KG1 (cell line): Measurements from ENCODE around the gene ADRB2.

ENCODE experiments used
- DNase-seq: peaks from one replicate; lab custom pipeline; 2025; lab: John Stamatoyannopoulos, UW

Gene ADRB2

DNA sequence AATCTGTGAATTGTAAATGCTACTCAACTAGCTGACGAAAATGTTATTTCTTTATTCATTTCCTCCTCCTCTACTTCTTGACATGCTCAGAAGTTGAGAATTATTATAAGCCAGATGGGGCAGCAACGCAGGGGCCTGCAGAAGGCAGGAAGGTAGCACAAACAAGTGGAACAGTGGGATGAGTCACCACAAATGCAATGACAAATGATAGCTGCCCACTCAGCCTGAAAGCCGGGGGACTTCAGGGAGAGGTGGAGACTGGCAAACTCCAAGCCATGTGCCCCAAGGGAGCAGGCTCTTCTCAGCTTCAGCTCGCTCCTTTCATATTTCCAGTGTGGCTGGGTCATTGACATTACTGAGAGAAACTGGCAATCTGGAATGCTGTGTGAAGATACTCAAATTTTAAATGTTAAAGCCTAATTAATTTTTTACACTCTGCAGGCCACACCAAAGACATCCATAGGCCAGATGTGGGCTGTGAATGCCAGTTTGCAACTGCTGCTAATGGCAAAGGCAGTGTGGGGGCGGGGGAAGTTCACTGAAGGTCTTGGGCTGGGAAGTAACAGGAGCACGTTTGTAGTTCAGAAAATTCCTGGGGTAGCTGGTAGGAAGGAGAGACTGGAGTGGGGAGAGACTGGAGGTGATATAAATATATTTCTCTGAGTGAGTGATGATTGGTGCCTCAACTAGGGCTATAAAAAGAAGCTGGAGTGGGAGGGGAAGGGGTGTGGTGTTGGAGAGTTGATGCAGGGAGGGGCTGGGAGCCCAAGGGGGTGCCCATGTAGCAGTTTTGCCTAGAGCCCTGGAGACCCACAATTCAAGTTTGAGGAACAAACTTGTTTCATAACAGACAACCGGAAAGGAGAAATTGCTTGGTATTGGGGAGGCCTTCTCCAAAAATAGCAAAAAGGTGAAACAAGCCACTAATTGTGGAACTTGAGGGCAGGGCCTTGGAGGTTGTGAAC is 20.8 kb upstream of the ADRB2 start:
- no peak for DNase-seq

DNA sequence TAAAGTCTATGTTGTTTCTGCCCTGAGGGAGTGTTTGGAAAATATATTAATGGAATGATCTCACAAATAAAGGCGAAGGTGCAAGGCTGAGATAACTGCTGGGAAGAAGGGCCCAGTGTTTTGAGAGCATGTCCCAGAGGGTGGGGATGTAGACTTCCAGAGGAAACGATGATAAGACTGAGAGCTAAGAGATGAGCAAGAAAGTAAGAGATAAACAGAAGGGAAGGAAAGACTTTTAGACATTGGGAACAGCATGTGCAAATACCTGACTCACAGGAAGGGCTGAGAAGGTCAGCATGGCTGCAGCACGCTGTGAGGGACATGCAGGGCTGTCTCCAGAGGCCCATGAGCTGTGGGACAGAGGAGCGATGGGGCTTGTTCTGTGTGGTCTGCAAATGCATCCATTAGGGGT is 19.9 kb upstream of the ADRB2 start:
- DNase-seq = no peak

DNA sequence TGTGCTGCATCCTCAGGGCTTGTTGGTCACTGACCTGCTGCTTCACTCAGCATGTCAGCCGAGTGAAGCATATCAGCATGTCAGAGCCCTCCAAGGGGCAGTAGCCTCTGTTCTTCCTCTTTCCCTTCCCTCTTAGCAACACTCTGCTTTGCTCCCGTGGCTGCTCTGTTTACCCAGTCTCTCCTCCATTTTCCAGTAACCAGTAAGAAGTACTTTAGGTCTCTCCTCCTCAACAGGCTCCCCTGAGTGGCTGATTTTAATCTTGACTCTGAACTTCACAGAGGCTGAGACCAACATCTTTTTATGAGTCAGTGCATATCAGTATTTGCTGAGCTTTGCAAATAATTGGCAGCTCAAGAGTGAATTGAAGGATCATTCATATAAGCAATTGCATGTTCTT is 18.6 kb upstream of the ADRB2 start:
- no peak for DNase-seq

DNA sequence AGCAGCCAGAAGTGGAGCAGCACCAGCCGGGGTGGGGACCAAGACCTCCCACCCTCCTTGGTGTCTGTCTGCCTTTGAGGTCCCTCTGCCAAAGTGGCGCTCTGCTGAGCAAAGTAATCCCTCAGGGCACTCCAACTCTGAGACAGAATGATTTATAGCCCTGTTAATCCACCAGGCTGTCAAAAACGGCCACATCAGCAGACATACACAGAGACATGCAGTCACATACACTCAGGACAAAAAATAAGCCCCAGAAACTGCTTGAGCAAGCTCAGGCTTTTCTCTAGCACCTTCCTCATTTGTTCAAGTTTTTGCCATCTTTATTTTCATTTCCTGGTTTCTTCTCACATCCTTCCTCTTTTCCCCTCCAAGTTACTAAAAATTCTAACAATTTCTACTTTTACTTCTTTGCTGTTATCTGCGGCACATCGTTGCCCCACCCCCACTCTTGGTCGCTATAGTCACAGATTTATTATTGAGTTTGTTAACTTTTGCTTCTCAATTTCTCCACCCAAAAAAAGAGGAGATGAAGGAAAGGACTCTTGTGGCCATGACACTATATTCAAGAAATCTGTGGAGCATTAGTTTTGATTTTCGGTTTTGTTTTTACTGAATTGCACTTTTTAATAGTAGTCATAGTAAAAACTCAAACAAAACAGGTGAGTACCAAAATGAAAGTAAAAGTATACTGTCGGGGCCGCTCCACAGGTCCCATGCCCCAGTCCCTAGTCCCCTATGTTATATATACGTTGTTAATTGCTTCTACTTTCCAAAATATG is 17.4 kb upstream of the ADRB2 start:
- DNase-seq = no peak

DNA sequence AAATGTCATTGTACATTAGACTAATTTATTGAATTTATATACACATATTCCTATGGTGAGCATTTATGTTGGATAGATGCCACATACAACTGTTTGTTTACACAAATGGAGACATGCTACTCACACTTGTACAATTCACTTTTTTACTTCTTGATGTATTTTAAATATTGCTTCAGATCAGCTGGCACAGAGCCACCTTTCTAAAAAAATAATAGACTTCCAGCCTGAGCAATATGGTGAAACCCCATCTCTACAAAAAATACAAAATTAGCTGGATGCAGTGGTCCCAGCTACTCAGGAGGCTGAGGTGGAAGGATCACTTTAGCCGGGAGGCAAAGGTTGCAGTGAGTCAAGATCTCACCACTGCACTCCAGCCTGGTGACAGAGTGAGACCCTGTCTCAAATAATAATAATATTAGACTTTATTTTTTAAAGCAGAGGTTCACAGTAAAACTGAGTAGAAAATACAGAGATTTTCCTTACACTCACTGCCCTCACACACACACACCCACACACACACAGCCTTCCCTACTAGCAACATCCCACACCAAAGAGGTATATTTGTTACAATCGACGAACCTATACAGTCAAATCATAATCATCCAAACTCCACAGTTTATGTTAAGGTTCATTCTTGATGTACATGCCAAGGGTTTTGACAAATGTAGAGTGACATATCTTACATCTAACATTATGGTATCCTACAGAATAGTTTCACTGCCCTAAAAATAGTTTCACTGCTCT is 16.5 kb upstream of the ADRB2 start:
- no peak for DNase-seq

DNA sequence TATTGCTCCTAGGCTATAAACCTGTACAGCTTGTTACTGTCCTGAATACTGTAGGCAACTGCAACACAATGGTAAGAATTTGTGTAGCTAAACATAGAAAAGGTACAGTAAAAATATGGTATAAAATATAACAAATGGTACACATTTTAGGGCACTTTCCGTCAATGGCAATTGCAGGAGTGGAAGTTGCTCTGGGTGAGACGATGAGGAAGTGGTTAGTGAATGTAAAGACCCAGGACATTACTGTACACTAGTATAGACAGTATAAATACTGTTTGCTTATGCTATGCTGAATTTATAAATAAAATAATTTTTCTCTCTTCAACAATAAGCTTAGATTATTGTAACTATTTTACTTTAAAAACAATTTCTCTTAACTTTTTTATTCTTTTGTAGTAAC is 15.6 kb upstream of the ADRB2 start:
- DNase-seq = no peak

DNA sequence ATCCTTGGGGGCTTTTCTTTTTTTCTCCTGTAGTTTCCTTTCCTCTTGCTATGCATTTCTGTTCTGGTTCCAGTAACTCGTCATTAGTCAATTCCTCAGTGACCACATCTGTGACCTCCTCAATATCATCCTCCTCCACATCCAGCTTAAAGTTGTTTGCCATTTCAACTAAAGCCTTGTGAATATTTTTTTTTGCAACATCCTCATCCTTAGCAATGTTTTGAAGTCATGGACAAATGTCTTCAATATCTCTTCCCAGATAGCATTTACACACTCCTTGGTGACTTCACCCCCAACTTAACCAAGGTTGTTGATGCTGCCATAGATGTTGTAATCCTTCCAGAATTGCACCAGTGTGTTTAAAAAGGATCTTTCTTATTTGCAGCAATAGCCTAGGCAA is 14.7 kb upstream of the ADRB2 start:
- DNase-seq = no peak

DNA sequence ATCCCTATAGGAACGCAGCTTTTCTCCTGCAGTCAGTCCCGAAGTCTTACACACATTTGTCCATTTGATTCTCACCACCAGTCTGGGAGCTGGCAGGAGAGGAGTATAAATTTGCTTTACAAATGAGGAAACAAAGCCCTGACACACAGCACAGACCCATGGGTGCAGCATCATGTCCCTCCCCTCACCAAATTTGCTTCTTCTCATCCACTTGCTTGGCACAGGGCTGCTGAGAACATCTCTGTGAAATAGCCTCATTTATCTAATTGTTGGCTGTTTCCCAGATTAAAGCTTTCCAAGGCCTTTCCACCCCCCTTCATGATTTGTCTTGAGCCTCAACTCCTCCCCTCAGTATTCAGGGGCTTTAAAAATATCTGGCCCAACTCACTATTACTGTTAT is 11.3 kb upstream of the ADRB2 start:
- no peak for DNase-seq

DNA sequence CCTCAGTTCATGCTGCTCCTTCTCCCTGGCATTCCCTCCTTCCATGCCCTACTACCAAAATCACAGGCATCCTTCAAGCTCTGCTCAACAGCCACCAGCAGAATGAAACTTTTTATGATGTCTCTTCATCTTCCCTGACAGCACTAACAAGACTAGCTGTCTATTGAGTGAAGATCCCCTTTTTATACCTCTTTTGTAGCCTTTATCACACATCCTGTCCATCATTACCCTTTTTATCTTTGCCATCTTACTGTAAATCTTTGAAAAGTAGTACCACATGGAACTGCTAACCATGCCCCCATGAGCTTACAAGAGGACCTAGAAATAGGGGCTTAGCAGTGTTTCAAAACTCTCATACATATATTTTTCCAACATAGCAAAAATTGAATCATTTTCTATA is 10.8 kb upstream of the ADRB2 start:
- no peak for DNase-seq

DNA sequence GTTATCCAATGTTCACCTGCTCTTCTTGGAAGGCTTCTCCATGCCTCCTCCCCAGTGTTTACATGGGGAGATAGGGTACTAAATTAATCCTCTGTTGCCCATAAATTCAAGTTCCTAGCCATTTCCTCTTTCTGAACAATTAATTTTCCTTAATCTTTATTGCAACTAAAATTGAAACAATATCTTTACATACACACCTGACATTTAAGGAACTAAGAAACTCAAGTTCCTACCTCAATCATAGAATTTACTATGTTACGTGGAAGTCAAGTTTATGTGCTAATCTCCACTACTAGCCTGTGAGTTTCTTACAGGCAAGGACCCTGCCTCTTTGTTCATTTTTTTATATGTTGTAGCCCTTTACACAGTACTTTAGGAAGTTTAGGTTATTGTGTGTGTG is 10.1 kb upstream of the ADRB2 start:
- DNase-seq = no peak

DNA sequence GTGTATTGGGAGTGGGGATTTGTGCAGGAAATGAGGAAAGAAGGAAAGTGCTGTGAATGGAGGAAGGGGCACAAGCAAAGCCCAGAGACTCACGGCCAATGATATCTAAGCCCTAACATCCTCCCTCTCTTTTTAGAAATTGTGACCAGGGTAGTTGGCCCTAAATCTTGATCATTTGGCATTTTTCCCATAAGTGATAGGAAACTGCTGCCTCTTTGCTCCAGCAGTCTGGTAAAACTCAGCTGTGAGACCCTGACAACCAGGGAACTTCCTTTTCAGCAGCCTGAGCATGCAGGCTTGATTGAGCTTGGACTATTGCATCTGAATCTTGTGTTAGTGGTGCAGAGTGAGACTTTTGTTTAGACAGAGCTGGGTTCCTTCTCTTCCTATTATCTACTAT is 9.6 kb upstream of the ADRB2 start:
- DNase-seq = no peak

DNA sequence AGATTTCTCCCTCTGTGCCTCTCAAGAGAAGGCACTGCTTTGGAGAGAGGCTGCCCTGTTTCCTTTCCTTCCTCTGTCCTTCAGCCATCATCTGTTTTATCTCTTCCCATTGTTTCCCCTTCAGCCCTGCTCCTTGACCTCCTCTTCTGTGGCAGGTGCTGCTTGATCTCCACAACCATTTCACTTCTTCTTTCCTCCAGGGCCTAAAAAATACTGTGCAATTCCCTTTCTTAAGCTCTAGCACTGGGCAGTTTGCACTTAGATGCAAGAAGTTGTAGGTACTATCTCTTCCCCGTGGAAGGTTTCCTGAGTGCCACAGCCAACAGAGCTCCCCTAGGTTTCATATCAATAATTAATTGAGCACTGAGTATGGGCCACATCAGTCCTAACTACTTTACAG is 8.8 kb upstream of the ADRB2 start:
- no peak for DNase-seq

DNA sequence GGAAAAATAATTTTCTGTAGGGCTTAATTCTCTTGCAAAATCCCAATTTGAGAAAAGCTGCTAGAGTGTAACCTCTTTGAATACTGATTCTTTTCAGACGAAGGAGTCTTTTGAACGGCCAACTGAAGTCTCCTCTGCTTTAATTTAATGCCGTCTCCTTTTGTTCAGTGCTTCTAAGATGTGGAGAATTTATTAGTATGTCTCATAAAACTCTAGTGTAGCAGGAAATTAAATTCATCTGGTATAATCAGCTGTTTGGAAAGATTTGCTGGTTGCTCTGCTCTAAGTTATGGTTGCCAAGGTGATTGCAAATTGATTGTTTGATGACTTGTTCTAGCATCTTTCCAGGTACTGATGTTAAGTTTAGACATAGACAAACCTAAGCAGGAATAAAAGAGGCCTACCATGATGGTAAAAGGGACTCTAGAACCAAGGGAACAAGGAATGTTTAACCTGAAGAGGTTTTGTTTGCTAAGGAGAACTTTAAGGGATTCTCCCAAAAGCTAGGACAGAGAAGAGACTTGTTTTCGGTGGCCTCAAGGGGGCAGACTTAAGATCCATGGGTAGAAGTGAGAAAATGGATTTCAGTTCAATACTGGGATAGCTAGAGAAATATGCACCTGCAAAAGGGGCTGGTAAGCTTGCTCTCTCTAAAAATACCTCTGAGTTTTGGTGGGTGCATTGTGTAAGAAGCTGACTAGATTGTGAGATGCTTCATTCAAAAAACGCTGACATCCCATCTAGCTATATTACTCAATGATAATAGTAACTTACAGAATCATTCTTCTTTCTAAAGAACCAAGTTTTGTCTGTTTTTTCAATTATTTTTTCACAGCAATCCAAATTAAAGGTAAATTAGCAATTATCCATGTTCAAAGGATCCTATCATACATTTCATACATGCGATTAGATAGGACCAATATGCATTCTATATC is 5.7 kb upstream of the ADRB2 start:
- no peak for DNase-seq

DNA sequence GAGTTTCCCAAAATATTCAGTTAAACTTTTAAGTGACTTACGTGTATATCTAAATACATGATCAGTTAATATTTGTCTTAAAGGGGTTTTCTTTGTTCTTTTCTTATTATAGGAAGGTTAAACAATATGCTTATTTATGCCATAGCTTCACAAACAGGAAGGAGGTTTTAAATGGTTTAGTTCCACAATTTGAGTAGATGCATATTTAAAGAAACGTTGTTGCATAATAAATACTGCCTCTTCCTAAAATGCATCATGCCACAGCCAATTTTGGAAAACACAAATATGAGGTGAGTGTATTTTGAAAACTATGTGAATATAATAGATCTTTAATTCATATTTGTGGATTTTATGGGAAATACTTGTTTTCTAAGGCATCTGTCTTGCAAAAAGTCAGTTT is 2.5 kb upstream of the ADRB2 start:
- no peak for DNase-seq

DNA sequence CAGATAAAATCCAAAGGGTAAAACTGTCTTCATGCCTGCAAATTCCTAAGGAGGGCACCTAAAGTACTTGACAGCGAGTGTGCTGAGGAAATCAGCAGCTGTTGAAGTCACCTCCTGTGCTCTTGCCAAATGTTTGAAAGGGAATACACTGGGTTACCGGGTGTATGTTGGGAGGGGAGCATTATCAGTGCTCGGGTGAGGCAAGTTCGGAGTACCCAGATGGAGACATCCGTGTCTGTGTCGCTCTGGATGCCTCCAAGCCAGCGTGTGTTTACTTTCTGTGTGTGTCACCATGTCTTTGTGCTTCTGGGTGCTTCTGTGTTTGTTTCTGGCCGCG is 727 bp upstream of the ADRB2 start:
- DNase-seq = no peak

DNA sequence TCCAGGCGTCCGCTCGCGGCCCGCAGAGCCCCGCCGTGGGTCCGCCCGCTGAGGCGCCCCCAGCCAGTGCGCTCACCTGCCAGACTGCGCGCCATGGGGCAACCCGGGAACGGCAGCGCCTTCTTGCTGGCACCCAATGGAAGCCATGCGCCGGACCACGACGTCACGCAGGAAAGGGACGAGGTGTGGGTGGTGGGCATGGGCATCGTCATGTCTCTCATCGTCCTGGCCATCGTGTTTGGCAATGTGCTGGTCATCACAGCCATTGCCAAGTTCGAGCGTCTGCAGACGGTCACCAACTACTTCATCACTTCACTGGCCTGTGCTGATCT is 294 bp downstream of the ADRB2 start:
- no peak for DNase-seq

DNA sequence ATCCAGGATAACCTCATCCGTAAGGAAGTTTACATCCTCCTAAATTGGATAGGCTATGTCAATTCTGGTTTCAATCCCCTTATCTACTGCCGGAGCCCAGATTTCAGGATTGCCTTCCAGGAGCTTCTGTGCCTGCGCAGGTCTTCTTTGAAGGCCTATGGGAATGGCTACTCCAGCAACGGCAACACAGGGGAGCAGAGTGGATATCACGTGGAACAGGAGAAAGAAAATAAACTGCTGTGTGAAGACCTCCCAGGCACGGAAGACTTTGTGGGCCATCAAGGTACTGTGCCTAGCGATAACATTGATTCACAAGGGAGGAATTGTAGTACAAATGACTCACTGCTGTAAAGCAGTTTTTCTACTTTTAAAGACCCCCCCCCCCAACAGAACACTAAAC is 1.3 kb downstream of the ADRB2 start:
- no peak for DNase-seq

DNA sequence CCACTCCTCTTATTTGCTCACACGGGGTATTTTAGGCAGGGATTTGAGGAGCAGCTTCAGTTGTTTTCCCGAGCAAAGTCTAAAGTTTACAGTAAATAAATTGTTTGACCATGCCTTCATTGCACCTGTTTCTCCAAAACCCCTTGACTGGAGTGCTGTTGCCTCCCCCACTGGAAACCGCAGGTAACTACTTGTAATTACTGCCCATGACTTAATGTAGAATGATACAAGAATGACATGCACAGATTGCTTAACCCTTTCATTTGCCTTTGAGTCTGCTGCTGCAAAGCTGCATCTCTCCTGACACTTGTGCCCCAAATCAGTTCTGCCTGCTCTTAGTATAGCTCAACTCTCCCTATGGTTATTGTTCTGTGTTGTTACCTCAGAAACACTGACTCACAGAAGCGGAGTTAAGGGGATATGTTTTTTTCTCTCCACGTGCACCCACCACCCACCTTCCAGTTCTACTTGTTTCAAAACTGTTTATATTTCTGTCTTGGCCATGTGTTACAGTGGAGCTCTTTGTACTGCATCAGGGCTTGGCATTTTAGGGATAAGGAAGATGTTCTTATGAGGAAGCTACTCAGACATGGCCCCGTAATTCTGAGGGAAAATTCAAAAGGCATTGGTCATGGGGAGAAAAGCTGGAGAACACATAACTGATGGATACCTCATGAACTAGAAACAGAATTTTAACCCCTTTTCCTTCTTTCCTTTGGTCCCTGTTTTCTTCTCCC is 2.3 kb downstream of the ADRB2 start:
- DNase-seq = no peak

DNA sequence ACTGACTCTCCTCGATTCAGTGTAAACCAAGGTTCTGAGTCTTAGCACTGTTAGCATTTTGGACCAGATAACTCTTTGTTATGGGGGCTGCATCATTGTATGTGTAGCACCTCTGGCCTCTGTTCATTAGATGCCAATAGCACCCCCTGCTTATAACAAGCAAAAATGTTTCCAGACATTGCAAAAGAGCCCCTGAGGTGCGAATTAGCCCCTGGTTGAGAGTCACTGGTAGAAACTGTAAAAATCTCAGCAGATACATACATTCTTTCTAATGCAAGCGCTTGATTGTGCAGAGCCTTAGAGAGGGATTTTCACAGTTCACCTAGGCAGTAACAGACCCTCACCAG is 2.8 kb downstream of the ADRB2 start:
- no peak for DNase-seq

DNA sequence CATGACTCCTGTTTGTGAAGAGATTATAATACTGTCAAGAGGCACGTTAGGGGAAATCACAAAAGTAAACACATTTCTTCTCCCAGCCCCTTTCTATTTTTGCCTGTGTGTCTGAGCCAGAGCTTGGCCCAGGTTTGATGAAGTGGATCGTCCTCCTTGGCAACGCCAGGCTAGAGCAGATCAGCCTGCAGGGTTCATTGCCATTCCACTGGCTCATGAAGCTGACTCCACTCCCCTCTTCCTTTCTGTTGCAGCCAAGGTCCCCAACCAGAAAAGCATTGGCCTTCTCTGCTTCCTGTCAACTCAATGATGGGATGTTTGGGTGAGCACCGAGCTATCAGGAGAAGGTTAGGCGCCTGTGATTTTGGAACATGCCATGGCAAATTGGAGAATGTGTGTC is 3.3 kb downstream of the ADRB2 start:
- no peak for DNase-seq

DNA sequence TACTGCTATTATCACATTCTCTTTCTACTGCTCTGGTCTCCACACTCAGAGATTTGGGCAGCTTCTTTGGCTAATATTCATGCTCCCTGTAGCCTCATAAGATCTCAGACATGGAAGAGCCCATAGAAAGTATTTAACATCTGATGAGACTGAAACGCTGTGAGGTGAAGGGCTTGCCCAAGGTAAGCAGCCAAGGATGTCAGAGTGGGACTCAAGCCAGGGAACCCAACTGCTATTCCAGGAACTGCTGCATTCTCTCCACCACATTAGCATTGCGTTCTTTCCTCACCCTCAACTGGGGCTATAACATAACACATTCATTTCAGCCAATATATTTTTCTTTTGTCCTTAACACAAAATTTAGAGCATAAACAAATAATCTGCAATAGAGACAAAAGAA is 3.8 kb downstream of the ADRB2 start:
- no peak for DNase-seq
